ENCODE results near the gene GJB1.

GRCh38 chrX:71235482-71235881, 12.5 kb downstream of the GJB1 start:
- TF ChIP-seq EP300 (IDR thresholded peaks at IDR 0.05; ENCODE audit: low read depth) (no peak), CTCF (IDR thresholded peaks at IDR 0.05) (no peak), POLR2AphosphoS5 (IDR thresholded peaks at IDR 0.05) (no peak), POLR2A (IDR thresholded peaks at IDR 0.05) (no peak)
